OCI-LY1 (cell line): ENCODE results near the gene TBC1D4.

Experiments used
- H2AFZ ChIP-seq: fragments of 200-600 bp; sonication (generic), shearing (Covaris generic); 2 replicates; pipeline ENCODE4 v1.6.0; 2014; ENCODE audit warnings: antibody characterized with exemption, mild to moderate bottlenecking, low read length
- H3F3A ChIP-seq: fragments of 200-600 bp; sonication (generic), shearing (Covaris generic); 2 replicates; pipeline ENCODE4 v1.6.0; 2014; ENCODE audit warnings: mild to moderate bottlenecking, antibody characterized with exemption, low read length, moderate library complexity; ENCODE audit not compliant: insufficient read depth
- H3K27ac ChIP-seq: fragments of 200-600 bp; sonication (generic); 2 replicates; pipeline ENCODE4 v1.5.1; 2014; ENCODE audit warnings: low read length, mixed run types, mild to moderate bottlenecking, low read depth; ENCODE audit not compliant: poor library complexity, severe bottlenecking
- H3K27me3 ChIP-seq: fragments of 200-600 bp; sonication (generic); 2 replicates; pipeline ENCODE4 v1.6.0; 2014; ENCODE audit warnings: antibody characterized with exemption, mild to moderate bottlenecking, low read length, moderate library complexity; ENCODE audit not compliant: insufficient read depth
- H3K36me3 ChIP-seq: fragments of 200-600 bp; sonication (generic); 2 replicates; pipeline ENCODE4 v1.6.1; 2014; ENCODE audit warnings: mild to moderate bottlenecking, antibody characterized with exemption, low read length, moderate library complexity, mixed read lengths; ENCODE audit not compliant: insufficient read depth
- H3K4me1 ChIP-seq: fragments of 200-600 bp; sonication (generic); 2 replicates; pipeline ENCODE4 v1.5.1; 2014; ENCODE audit warnings: mild to moderate bottlenecking, low read length, moderate library complexity; ENCODE audit not compliant: insufficient read depth, severe bottlenecking
- H3K4me2 ChIP-seq: fragments of 200-600 bp; sonication (generic), shearing (Covaris generic); 2 replicates; pipeline ENCODE4 v1.6.1; 2014; ENCODE audit warnings: low read length
- H3K4me3 ChIP-seq: fragments of 200-600 bp; sonication (generic); 2 replicates; pipeline ENCODE4 v1.5.1; 2014; ENCODE audit warnings: low read length, low read depth, mild to moderate bottlenecking, mixed read lengths; ENCODE audit not compliant: poor library complexity, severe bottlenecking
- H3K79me2 ChIP-seq: fragments of 200-600 bp; shearing (Covaris generic); 2 replicates; pipeline ENCODE4 v1.6.1; 2016; ENCODE audit warnings: mixed run types, low read length, mixed read lengths; ENCODE audit not compliant: insufficient read depth
- H3K9ac ChIP-seq: fragments of 200-600 bp; sonication (generic), shearing (Covaris generic); 2 replicates; pipeline ENCODE4 v1.6.1; 2014; ENCODE audit warnings: mild to moderate bottlenecking, low read length, mixed read lengths
- H3K9me2 ChIP-seq: fragments of 200-600 bp; sonication (generic), shearing (Covaris generic); 2 replicates; pipeline ENCODE4 v1.6.1; 2014; ENCODE audit warnings: low read depth, mild to moderate bottlenecking, low read length, mixed read lengths
- H3K9me3 ChIP-seq: fragments of 200-600 bp; shearing (Covaris generic); 2 replicates; pipeline ENCODE4 v1.6.1; 2014; ENCODE audit warnings: low read length, mixed read lengths
- H4K20me1 ChIP-seq: fragments of 200-600 bp; sonication (generic), shearing (Covaris generic); 2 replicates; pipeline ENCODE4 v1.6.0; 2016; ENCODE audit warnings: mild to moderate bottlenecking, low read length; ENCODE audit not compliant: insufficient read depth
- EZH2 ChIP-seq: fragments of 200-600 bp; sonication (generic), shearing (Covaris generic); IDR thresholded peaks from 2 replicates; pipeline ENCODE4 v1.8.0; 2017; ENCODE audit warnings: borderline replicate concordance, mixed run types, mild to moderate bottlenecking, antibody characterized with exemption, low read length, moderate library complexity, mixed read lengths
- TF ChIP-seq, protein P1 (sequence below): fragments of 200-600 bp; sonication (generic), shearing (Covaris generic); IDR thresholded peaks from 2 replicates; pipeline ENCODE4 v1.5.1; 2017; ENCODE audit warnings: mild to moderate bottlenecking, antibody characterized with exemption, low read length, moderate library complexity, mixed read lengths

Gene TBC1D4

DNA sequence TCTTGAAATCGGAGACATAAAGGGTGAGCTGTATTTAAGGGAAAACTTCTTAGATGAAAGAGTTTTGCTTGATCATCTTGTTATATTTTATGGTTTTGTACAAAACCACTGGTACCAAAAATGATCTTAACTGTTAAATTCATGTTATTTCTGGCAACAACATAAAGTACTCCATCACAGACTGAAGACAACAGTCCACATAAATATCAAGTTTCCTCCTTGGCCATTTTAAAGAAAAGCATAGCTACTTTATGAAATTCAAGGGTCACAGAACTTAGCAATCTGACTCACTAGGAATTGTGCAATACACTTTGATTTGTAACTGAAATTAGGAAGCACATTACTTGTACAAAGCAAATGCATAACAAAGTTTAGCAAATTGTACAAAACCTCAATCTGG is 66.3 kb downstream of the TBC1D4 start:
- H3K9ac ChIP-seq, result no peak overlapping the region
- H4K20me1 ChIP-seq, result no peaks in the 10 kb centered on the region
- no peak overlapping the region for H3K4me2 ChIP-seq
- no peaks in the 10 kb centered on the region for H3F3A ChIP-seq
- H2AFZ ChIP-seq, result no peak overlapping the region
- no peaks in the 10 kb centered on the region for H3K36me3 ChIP-seq
- no peak overlapping the region for H3K27ac ChIP-seq
- no peaks in the 10 kb centered on the region for H3K27me3 ChIP-seq
- H3K79me2 ChIP-seq, result no peaks in the 10 kb centered on the region
- H3K9me2 ChIP-seq, result no peaks in the 10 kb centered on the region
- no peak overlapping the region for H3K4me3 ChIP-seq
- H3K4me1 ChIP-seq, result no peaks in the 10 kb centered on the region
- no peaks in the 10 kb centered on the region for H3K9me3 ChIP-seq
- TF ChIP-seq, protein P1, sequence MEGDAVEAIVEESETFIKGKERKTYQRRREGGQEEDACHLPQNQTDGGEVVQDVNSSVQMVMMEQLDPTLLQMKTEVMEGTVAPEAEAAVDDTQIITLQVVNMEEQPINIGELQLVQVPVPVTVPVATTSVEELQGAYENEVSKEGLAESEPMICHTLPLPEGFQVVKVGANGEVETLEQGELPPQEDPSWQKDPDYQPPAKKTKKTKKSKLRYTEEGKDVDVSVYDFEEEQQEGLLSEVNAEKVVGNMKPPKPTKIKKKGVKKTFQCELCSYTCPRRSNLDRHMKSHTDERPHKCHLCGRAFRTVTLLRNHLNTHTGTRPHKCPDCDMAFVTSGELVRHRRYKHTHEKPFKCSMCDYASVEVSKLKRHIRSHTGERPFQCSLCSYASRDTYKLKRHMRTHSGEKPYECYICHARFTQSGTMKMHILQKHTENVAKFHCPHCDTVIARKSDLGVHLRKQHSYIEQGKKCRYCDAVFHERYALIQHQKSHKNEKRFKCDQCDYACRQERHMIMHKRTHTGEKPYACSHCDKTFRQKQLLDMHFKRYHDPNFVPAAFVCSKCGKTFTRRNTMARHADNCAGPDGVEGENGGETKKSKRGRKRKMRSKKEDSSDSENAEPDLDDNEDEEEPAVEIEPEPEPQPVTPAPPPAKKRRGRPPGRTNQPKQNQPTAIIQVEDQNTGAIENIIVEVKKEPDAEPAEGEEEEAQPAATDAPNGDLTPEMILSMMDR, result no peak
- no peak for TF ChIP-seq EZH2

DNA sequence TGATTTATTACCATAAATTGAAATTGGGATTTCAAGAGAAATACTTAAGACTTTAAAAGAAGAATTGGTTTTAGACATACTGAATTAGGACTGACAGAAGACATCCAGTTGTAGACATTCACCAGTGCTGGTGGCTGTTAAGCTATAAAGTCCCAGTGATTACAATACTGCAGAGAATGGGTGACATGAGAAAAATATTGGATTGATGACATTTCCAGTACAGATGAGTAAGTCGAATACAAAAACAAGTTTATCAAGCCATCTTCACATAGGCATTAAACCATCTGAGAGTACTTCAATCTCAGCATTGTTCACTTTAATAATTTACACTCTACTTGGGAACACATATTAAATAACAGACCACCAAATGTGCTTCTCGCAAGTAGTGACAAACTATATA is 66.8 kb downstream of the TBC1D4 start:
- Histone ChIP-seq H2AFZ (no peak overlapping the region), H3K4me1 (no peaks in the 10 kb centered on the region), H3K27me3 (no peaks in the 10 kb centered on the region), H3K9ac (no peak overlapping the region), H3K36me3 (no peaks in the 10 kb centered on the region), H3K79me2 (no peaks in the 10 kb centered on the region), H3K4me3 (no peak overlapping the region), H3F3A (no peaks in the 10 kb centered on the region), H3K27ac (no peak overlapping the region), H3K4me2 (no peak overlapping the region), H3K9me2 (no peaks in the 10 kb centered on the region), H4K20me1 (no peaks in the 10 kb centered on the region), H3K9me3 (no peaks in the 10 kb centered on the region)
- no peak for TF ChIP-seq EZH2
- TF ChIP-seq, protein P1, result no peak

DNA sequence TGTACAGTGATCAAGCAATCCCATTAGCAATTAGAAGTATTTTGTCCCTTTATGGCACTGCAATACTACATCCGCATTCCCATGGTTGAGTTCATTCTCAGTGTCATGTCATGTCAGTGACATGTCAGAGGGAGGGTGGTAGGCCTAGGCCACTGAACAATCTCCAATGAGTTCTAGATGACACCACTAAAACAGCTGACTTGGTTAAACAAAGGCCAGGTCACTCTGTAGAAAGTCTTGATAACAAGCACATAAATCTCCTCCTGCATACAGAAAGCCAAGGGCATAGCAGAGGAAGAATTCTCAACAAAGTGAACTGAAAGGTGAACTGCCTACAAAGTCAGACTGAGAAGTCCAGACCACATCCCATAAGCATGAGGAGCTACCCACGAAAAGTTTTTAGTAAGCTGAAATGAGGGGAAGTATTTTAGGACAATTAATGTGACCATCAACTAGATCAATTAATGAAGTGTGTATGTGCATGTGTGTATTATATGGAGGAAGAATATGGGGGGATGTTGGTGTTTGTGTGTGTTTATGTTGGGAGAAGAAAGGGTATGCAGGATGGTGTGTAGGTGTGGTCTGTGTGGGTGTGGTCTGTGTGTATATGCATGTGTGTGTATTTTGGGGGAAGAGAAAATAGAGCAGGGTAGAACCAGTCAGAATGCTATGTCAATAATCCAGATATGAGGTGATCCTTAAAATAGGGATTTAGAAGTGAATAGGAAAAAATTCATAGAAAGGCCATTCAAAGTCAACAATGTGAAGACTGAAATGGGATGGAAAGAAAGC is 67.7 kb downstream of the TBC1D4 start:
- Histone ChIP-seq H3K27ac (no peak overlapping the region), H3F3A (no peaks in the 10 kb centered on the region), H2AFZ (no peak overlapping the region), H3K9ac (no peak overlapping the region), H3K4me3 (no peak overlapping the region), H3K9me3 (no peaks in the 10 kb centered on the region), H3K4me1 (no peaks in the 10 kb centered on the region), H3K9me2 (no peaks in the 10 kb centered on the region), H3K79me2 (no peaks in the 10 kb centered on the region), H3K4me2 (no peak overlapping the region), H3K27me3 (no peaks in the 10 kb centered on the region), H4K20me1 (no peaks in the 10 kb centered on the region), H3K36me3 (no peaks in the 10 kb centered on the region)
- TF ChIP-seq, protein P1, result no peak
- TF ChIP-seq EZH2, result no peak
